ENCODE data around the gene IFRD2.

DNA sequence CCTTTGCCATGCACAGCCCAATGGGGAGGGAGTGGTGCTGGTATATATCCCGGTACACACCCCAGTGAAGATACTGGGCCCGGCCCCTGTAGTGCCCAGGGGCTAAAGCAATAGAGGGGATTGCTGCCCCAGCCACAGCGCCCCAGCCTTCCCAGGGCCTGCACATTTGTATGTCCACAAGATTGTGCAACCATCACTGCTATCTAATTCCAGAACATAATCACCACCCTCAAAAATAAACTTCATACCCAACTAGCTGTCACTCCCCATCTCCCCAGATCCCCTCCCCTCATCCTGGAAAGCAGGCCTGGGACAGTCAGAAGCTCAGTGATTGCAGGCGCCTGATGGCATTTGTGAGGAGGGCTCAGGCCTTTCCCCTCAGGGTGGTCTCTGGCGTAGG is 42.8 kb downstream of the IFRD2 start:
- TF ChIP-seq ZNF331 (CRISPR knock-in tag; IDR thresholded peaks at IDR 0.05; ENCODE audit: low read depth) (no peak), POLR2AphosphoS5 (IDR thresholded peaks at IDR 0.05; ENCODE audit: low read depth) (no peak), EZH2phosphoT487 (IDR thresholded peaks at IDR 0.05; ENCODE audit: unreplicated experiment) (no peak), JUNB (IDR thresholded peaks at IDR 0.05; ENCODE audit: unreplicated experiment) (no peak), EZH2 (IDR thresholded peaks at IDR 0.05; ENCODE audit: low read depth, unreplicated experiment) (no peak), CREB1 (CRISPR knock-in tag; IDR thresholded peaks at IDR 0.05; ENCODE audit: low read depth) (no peak), NANOG (IDR thresholded peaks at IDR 0.05; ENCODE audit: borderline replicate concordance) (no peak), ZNF114 (CRISPR knock-in tag; IDR thresholded peaks at IDR 0.05) (no peak)
- TF ChIP-seq, protein P1, sequence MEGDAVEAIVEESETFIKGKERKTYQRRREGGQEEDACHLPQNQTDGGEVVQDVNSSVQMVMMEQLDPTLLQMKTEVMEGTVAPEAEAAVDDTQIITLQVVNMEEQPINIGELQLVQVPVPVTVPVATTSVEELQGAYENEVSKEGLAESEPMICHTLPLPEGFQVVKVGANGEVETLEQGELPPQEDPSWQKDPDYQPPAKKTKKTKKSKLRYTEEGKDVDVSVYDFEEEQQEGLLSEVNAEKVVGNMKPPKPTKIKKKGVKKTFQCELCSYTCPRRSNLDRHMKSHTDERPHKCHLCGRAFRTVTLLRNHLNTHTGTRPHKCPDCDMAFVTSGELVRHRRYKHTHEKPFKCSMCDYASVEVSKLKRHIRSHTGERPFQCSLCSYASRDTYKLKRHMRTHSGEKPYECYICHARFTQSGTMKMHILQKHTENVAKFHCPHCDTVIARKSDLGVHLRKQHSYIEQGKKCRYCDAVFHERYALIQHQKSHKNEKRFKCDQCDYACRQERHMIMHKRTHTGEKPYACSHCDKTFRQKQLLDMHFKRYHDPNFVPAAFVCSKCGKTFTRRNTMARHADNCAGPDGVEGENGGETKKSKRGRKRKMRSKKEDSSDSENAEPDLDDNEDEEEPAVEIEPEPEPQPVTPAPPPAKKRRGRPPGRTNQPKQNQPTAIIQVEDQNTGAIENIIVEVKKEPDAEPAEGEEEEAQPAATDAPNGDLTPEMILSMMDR (conservative IDR thresholded peaks at IDR 0.05; ENCODE audit: low read depth in 2 of 2) = no peak
- TF ChIP-seq, protein P2, sequence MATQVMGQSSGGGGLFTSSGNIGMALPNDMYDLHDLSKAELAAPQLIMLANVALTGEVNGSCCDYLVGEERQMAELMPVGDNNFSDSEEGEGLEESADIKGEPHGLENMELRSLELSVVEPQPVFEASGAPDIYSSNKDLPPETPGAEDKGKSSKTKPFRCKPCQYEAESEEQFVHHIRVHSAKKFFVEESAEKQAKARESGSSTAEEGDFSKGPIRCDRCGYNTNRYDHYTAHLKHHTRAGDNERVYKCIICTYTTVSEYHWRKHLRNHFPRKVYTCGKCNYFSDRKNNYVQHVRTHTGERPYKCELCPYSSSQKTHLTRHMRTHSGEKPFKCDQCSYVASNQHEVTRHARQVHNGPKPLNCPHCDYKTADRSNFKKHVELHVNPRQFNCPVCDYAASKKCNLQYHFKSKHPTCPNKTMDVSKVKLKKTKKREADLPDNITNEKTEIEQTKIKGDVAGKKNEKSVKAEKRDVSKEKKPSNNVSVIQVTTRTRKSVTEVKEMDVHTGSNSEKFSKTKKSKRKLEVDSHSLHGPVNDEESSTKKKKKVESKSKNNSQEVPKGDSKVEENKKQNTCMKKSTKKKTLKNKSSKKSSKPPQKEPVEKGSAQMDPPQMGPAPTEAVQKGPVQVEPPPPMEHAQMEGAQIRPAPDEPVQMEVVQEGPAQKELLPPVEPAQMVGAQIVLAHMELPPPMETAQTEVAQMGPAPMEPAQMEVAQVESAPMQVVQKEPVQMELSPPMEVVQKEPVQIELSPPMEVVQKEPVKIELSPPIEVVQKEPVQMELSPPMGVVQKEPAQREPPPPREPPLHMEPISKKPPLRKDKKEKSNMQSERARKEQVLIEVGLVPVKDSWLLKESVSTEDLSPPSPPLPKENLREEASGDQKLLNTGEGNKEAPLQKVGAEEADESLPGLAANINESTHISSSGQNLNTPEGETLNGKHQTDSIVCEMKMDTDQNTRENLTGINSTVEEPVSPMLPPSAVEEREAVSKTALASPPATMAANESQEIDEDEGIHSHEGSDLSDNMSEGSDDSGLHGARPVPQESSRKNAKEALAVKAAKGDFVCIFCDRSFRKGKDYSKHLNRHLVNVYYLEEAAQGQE (IDR thresholded peaks at IDR 0.05; ENCODE audit: unreplicated experiment) = no peak
- TF ChIP-seq, protein P3, sequence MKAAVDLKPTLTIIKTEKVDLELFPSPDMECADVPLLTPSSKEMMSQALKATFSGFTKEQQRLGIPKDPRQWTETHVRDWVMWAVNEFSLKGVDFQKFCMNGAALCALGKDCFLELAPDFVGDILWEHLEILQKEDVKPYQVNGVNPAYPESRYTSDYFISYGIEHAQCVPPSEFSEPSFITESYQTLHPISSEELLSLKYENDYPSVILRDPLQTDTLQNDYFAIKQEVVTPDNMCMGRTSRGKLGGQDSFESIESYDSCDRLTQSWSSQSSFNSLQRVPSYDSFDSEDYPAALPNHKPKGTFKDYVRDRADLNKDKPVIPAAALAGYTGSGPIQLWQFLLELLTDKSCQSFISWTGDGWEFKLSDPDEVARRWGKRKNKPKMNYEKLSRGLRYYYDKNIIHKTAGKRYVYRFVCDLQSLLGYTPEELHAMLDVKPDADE (IDR thresholded peaks at IDR 0.05) = no peak
- TF ChIP-seq, protein P4, sequence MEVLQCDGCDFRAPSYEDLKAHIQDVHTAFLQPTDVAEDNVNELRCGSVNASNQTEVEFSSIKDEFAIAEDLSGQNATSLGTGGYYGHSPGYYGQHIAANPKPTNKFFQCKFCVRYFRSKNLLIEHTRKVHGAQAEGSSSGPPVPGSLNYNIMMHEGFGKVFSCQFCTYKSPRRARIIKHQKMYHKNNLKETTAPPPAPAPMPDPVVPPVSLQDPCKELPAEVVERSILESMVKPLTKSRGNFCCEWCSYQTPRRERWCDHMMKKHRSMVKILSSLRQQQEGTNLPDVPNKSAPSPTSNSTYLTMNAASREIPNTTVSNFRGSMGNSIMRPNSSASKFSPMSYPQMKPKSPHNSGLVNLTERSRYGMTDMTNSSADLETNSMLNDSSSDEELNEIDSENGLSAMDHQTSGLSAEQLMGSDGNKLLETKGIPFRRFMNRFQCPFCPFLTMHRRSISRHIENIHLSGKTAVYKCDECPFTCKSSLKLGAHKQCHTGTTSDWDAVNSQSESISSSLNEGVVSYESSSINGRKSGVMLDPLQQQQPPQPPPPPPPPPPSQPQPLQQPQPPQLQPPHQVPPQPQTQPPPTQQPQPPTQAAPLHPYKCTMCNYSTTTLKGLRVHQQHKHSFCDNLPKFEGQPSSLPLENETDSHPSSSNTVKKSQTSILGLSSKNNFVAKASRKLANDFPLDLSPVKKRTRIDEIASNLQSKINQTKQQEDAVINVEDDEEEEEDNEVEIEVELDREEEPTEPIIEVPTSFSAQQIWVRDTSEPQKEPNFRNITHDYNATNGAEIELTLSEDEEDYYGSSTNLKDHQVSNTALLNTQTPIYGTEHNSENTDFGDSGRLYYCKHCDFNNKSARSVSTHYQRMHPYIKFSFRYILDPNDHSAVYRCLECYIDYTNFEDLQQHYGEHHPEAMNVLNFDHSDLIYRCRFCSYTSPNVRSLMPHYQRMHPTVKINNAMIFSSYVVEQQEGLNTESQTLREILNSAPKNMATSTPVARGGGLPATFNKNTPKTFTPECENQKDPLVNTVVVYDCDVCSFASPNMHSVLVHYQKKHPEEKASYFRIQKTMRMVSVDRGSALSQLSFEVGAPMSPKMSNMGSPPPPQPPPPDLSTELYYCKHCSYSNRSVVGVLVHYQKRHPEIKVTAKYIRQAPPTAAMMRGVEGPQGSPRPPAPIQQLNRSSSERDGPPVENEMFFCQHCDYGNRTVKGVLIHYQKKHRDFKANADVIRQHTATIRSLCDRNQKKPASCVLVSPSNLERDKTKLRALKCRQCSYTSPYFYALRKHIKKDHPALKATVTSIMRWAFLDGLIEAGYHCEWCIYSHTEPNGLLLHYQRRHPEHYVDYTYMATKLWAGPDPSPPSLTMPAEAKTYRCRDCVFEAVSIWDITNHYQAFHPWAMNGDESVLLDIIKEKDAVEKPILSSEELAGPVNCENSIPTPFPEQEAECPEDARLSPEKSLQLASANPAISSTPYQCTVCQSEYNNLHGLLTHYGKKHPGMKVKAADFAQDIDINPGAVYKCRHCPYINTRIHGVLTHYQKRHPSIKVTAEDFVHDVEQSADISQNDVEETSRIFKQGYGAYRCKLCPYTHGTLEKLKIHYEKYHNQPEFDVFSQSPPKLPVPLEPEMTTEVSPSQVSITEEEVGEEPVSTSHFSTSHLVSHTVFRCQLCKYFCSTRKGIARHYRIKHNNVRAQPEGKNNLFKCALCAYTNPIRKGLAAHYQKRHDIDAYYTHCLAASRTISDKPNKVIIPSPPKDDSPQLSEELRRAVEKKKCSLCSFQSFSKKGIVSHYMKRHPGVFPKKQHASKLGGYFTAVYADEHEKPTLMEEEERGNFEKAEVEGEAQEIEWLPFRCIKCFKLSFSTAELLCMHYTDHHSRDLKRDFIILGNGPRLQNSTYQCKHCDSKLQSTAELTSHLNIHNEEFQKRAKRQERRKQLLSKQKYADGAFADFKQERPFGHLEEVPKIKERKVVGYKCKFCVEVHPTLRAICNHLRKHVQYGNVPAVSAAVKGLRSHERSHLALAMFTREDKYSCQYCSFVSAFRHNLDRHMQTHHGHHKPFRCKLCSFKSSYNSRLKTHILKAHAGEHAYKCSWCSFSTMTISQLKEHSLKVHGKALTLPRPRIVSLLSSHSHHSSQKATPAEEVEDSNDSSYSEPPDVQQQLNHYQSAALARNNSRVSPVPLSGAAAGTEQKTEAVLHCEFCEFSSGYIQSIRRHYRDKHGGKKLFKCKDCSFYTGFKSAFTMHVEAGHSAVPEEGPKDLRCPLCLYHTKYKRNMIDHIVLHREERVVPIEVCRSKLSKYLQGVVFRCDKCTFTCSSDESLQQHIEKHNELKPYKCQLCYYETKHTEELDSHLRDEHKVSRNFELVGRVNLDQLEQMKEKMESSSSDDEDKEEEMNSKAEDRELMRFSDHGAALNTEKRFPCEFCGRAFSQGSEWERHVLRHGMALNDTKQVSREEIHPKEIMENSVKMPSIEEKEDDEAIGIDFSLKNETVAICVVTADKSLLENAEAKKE (CRISPR knock-in tag; IDR thresholded peaks at IDR 0.05) = no peak

All from GM23338 (cell line).